SK-N-MC (cell line): ENCODE results near the gene HEATR5A.

Experiments
- EZH2 ChIP-seq: fragments of 200-600 bp; sonication (generic); IDR thresholded peaks from one replicate; pipeline ENCODE4 v1.6.1; 2017; ENCODE audit warnings: antibody characterized with exemption
- FOXP2 ChIP-seq: optimal IDR thresholded peaks from 2 replicates; pipeline ENCODE3; 2011; ENCODE audit warnings: mild to moderate bottlenecking, moderate library complexity; ENCODE audit not compliant: insufficient read depth; ENCODE audit errors: extremely low read length, control extremely low read depth
- POLR2AphosphoS5 ChIP-seq: IDR thresholded peaks from 2 replicates; pipeline ENCODE4 v1.6.1; 2012; ENCODE audit warnings: mild to moderate bottlenecking, low read depth, low read length, borderline replicate concordance

DNA sequence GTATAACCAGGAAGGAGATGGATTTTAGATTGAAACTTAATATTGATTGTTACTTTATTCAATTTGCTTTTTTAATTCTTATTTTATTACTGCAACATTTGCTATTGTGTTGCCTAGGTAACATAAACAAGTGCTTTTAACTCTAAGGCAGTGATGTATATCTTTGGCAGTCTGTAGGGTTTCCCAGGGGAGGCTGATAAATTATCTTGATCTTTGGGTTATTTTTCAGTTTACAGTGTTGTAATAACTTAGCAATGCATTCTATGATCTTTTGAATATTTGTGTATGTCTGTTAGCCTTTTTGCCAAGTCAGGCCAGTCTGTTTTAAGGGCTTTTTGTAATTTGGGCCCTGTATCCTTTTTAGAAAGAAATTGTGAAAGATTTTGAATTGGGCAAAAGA lies 44.8 kb upstream of the HEATR5A start:
- TF ChIP-seq POLR2AphosphoS5 (no peak), EZH2 (no peak), FOXP2 (no peak)
